Subcutaneous adipose tissue (tissue), 4 donors: ENCODE measurements around the gene ZC3H7A. TPM values are rescaled to one million over a fixed set of nuclear protein-coding genes. Genes with fewer than 3 reads are reported as not detected.

Experiments used
- total RNA-seq, 4 donors: library from RNA; depleted of rRNA; stranded (reverse); fragments of >200 nt; gene quantifications; one replicate each; pipeline ENCODE4 v1.1.0, GENCODE V29; 2016
- TF ChIP-seq, protein P1 (sequence below): fragments of 450-650 bp; IDR thresholded peaks from one replicate; pipeline ENCODE4 v1.5.1; 2016; ENCODE audit warnings: low read depth, mild to moderate bottlenecking, control low read depth, antibody characterized with exemption, moderate library complexity

The ZC3H7A gene
- total RNA-seq, 4 donors from 2014 or later, result 68.5 to 100 (median 94.7) TPM

DNA sequence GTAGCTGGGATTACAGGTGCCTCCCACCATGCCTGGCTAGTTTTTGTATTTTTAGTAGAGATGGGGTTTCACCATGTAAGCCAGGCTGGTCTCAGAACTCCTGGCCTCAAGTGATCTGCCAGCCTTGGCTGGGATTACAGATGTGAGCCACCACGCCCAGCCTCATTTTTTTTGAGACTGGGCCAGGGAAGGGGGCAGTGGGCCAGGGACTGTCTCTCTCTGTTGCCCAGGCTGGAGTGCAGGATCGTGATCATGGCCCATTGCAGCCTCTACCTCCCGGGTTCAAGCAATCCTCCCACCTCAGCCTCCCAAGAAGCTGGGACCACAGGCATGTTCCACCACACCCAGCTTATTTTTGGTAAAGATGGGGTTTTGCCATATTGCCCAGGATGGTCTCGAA lies 38.3 kb upstream of the ZC3H7A start:
- TF ChIP-seq, protein P1, sequence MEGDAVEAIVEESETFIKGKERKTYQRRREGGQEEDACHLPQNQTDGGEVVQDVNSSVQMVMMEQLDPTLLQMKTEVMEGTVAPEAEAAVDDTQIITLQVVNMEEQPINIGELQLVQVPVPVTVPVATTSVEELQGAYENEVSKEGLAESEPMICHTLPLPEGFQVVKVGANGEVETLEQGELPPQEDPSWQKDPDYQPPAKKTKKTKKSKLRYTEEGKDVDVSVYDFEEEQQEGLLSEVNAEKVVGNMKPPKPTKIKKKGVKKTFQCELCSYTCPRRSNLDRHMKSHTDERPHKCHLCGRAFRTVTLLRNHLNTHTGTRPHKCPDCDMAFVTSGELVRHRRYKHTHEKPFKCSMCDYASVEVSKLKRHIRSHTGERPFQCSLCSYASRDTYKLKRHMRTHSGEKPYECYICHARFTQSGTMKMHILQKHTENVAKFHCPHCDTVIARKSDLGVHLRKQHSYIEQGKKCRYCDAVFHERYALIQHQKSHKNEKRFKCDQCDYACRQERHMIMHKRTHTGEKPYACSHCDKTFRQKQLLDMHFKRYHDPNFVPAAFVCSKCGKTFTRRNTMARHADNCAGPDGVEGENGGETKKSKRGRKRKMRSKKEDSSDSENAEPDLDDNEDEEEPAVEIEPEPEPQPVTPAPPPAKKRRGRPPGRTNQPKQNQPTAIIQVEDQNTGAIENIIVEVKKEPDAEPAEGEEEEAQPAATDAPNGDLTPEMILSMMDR, result no peak

DNA sequence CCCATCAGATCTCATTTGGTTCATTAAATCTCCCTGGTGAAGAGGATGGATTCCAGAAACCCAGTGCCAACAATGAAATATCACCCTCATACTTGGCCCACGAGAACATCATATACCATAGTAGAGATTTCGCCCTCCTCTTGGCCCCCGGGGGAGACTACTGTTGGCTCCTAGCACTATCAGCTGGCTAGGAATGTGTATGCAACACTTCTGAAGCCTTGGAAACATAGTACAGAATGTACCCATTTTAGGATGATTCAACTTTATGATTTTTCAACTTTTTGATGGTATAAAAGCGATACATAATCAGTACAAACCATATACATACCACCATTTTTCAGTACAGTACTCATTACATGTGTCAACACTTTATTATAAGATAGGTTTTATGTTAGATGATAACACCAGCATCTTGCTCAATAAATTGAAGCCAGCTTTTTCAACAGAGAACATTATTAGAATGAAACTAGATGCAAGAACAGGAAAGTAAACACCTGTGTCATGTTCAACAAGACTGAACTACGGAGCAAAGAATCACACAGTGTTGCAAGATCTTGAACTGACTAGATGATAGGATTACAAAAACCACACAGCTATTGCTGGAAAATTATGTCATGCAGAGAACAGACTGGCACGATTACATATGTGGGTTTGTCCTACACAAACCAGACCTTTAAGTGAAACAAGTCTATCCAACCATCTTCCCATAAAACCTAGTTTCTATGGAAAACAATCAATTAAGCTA lies 37.1 kb upstream of the ZC3H7A start:
- TF ChIP-seq, protein P1, result no peak

DNA sequence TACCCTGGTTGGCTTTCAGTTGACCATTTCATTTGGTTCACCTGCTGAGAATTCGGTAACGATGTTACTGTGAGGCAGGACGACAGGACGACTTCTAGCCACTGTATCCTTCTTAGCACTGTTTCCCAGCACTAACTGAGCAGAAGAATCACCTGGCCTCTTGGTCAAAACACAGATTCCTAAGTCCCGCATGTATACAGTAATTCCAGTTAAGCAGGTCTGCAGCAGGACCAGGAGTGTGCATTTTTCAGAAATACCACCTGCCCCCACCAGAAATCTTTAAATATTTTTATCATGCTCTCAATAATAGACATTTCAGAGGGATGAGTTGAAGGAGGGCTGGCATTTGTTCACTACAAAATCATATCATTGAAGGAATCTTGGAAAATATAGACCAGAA lies 31.6 kb upstream of the ZC3H7A start:
- TF ChIP-seq, protein P1, result no peak

DNA sequence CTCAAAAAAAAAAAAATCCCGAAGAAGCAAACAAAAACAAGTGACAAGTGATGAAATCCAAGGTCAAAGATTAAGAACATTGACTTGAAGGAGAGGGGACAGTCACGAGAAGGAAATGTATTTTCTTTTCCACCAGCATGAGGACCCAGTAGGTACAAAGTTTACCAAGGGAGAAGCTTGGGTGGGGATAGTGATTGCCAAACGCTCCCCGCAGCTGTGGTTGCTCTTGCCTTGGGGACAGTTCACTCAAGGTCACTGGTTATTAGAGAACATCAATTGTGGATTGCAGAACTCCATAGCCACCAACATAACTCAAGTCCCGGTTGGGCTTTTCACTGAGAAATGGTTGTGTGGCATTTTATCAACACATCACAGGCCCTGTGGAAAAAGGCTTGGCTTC lies 27.3 kb upstream of the ZC3H7A start:
- TF ChIP-seq, protein P1, result no peak

DNA sequence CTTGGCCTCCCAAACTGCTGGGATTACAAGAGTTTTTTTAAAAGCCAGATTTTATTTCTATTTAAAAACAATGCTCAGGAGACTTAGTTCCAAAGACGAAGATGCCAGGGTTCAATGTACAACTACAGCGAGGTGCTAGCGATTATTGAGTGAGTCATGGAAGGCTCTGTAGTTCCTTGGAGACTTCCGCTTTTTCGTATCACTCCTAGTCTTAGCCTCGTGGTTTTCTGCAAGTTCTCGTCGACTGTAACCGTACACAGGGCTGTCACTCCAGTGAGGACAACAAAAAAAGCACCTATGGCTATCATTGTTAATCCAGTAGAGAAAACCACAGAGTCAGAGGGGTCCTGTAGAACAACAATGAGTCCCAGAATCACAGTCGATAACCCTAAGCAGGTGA lies 22.7 kb upstream of the ZC3H7A start:
- TF ChIP-seq, protein P1, result no peak

DNA sequence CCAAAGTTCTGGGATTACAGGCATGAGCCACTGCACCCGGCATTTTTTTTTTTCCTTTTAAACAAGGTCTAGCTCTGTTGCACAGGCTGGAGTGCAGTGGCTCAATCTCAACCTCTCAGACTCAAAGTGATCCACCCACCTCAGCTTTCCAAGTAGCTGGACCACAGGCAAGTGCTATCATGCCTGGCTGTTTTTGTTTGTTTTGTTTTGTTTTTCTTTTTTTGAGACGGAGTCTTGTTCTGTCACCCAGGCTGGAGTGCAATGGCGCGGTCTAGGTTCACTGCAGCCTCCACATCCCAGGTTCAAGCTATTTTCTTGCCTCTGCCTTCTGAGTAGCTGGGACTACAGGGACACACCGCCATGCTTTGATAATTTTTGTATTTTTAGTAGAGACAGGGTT lies 19.1 kb upstream of the ZC3H7A start:
- TF ChIP-seq, protein P1, result no peak

DNA sequence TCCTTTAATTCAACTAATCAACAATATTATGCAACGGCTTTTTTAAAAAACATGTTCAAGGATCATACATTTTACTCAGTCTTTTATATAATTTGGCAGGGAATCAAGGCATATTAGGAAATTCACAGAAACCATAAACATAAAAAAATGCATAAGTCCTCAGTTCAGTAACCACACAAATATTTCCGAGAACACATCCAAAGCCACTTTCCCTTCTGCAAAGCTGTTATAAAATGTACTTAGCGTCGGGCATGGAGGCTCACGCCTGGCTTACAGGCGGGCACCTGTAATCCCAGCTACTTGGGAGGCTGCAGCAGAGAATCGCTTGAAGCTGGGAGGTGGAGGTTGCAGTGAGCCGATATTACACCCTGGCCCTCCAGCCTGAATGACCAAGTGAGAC lies 9.7 kb upstream of the ZC3H7A start:
- TF ChIP-seq, protein P1, result no peak
